ENCODE measurements around the gene TBX1.

The TBX1 gene

GRCh38 chr22:19799322-19800190 lies 39.0 kb downstream of the TBX1 start:
- H3K27ac ChIP-seq: no peak overlapping the region
- H3K4me3 ChIP-seq (ENCODE audit: low read depth in 1 of 2, low read length in 1 of 2): no peak overlapping the region
- no peaks in the 10 kb centered on the region for H3K4me1 ChIP-seq (ENCODE audit: control insufficient read depth in 1 of 2, insufficient read depth in 1 of 2, low read depth in 1 of 2, low read length in 1 of 2)
- H3K9me3 ChIP-seq: no peaks in the 10 kb centered on the region
- no peaks in the 10 kb centered on the region for H3K27me3 ChIP-seq
- TF ChIP-seq, protein P1, sequence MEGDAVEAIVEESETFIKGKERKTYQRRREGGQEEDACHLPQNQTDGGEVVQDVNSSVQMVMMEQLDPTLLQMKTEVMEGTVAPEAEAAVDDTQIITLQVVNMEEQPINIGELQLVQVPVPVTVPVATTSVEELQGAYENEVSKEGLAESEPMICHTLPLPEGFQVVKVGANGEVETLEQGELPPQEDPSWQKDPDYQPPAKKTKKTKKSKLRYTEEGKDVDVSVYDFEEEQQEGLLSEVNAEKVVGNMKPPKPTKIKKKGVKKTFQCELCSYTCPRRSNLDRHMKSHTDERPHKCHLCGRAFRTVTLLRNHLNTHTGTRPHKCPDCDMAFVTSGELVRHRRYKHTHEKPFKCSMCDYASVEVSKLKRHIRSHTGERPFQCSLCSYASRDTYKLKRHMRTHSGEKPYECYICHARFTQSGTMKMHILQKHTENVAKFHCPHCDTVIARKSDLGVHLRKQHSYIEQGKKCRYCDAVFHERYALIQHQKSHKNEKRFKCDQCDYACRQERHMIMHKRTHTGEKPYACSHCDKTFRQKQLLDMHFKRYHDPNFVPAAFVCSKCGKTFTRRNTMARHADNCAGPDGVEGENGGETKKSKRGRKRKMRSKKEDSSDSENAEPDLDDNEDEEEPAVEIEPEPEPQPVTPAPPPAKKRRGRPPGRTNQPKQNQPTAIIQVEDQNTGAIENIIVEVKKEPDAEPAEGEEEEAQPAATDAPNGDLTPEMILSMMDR (IDR thresholded peaks at IDR 0.05): no peak
- H3K36me3 ChIP-seq: no peaks in the 10 kb centered on the region

DNA sequence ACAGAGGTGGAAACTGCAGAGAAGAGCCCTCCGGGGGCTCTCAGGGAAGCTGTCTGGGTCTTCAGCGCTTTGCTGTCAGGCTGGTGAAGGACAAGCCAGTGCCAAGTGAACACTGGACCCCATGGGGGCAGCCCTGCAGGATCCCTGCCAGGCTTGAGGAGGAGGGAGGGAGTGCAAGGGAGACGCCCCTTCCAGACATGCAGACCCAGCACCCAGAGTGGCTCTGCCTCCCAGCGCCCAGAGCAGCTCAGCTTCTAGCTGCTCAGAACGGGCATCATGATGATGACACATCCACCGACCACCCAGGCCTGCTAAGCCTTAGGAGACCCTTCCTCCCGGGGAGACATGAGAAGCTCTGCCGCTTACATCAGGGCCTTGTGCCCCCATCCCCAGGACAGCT lies 39.7 kb downstream of the TBX1 start:
- H3K4me3 ChIP-seq (ENCODE audit: low read depth in 1 of 2, low read length in 1 of 2): no peak overlapping the region
- H3K4me1 ChIP-seq (ENCODE audit: control insufficient read depth in 1 of 2, insufficient read depth in 1 of 2, low read depth in 1 of 2, low read length in 1 of 2): no peaks in the 10 kb centered on the region
- H3K9me3 ChIP-seq: no peaks in the 10 kb centered on the region
- no peak overlapping the region for H3K27ac ChIP-seq
- TF ChIP-seq, protein P1 (IDR thresholded peaks at IDR 0.05): no peak
- no peaks in the 10 kb centered on the region for H3K27me3 ChIP-seq
- no peaks in the 10 kb centered on the region for H3K36me3 ChIP-seq

GRCh38 chr22:19800761-19801244 lies 40.2 kb downstream of the TBX1 start:
- no peaks in the 10 kb centered on the region for H3K36me3 ChIP-seq
- no peak overlapping the region for H3K27ac ChIP-seq
- TF ChIP-seq, protein P1 (IDR thresholded peaks at IDR 0.05): no peak
- H3K27me3 ChIP-seq: no peaks in the 10 kb centered on the region
- no peak overlapping the region for H3K4me3 ChIP-seq (ENCODE audit: low read depth in 1 of 2, low read length in 1 of 2)
- no peaks in the 10 kb centered on the region for H3K9me3 ChIP-seq
- H3K4me1 ChIP-seq (ENCODE audit: control insufficient read depth in 1 of 2, insufficient read depth in 1 of 2, low read depth in 1 of 2, low read length in 1 of 2): no peaks in the 10 kb centered on the region

- Histone ChIP-seq H3K27ac (no peak overlapping the region), H3K4me3 (ENCODE audit: low read depth in 1 of 2, low read length in 1 of 2) (no peak overlapping the region), H3K4me1 (ENCODE audit: control insufficient read depth in 1 of 2, insufficient read depth in 1 of 2, low read depth in 1 of 2, low read length in 1 of 2) (no peaks in the 10 kb centered on the region), H3K9me3 (no peaks in the 10 kb centered on the region), H3K36me3 (no peaks in the 10 kb centered on the region), H3K27me3 (no peaks in the 10 kb centered on the region)
- TF ChIP-seq, protein P1 (IDR thresholded peaks at IDR 0.05): no peak
These were observed 40.9 kb downstream of the TBX1 start for GRCh38 chr22:19801340-19802000.

DNA sequence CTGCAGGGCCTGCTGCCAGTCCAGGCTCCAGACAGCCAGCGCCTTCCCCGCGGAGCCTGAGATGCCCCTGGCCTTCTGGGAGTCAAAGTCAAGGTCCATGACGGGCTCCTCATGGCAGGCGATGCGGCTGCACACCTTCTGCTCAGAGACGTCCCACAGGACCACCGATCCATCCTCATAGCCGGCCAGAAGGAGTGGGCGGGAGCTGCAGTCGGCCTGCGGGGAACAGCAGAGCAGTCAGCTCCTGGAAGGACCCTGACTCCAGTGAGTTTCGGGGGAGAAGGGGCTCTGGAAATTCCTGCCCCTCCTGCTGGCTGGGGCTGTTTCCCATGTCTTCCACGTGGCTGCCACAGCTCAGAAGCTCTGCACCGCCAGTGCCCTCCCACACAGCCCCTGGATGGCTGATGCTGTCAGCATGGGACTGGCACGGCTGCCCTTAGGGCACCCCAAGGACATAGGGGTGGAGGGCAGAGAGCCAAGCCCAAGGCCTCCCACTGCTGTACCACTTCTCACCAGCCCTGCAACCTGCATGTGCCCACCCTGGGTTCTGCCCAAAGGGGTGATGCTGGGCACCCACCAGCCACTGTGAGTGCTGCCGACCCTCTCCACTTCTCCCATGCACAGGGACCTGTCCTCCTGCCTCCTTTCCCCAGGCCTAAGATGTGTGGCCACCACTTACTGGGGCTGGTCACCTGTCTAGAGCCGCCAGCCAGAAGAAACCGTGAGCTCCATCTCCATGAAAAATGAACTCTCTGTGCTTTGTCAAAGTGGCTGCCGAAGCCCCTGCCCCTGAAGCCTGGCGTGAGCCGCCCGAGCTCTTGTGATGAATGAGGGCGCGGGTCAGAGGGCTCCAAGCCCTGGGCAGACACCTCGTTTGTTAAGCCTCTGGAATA lies 41.7 kb downstream of the TBX1 start:
- Histone ChIP-seq H3K4me1 (ENCODE audit: control insufficient read depth in 1 of 2, insufficient read depth in 1 of 2, low read depth in 1 of 2, low read length in 1 of 2) (no peaks in the 10 kb centered on the region), H3K27me3 (no peaks in the 10 kb centered on the region), H3K9me3 (no peaks in the 10 kb centered on the region), H3K4me3 (ENCODE audit: low read depth in 1 of 2, low read length in 1 of 2) (no peak overlapping the region), H3K36me3 (no peaks in the 10 kb centered on the region), H3K27ac (no peak overlapping the region)
- TF ChIP-seq, protein P1 (IDR thresholded peaks at IDR 0.05): no peak
